SK-N-SH (cell line): ENCODE measurements around the gene AGL. TPM values are rescaled to one million over a fixed set of nuclear protein-coding genes. Genes with fewer than 3 reads are reported as not detected.
"Not testable (repeated sequence)": the region's sequence is repeated elsewhere in the genome, so short reads cannot be mapped to it uniquely, and the experiment has no call there.

Experiments used
- CTCF ChIA-PET: fragments of 300-600, 350-600 bp; formaldehyde crosslinking; extraction: SDS; loops from one replicate; lab custom pipeline; 2021; lab: Yijun Ruan, JAX
- POLR2A ChIA-PET: fragments of 350-600 bp; sonication (Branson Sonifier 250); formaldehyde crosslinking; extraction: SDS; loops from one replicate; lab custom pipeline; 2020; ENCODE audit warnings: antibody characterized with exemption, inconsistent platforms; lab: Yijun Ruan, JAX
- DNase-seq: peaks from one replicate; pipeline ENCODE4 v3.0.0; 2012
- H2AFZ ChIP-seq: fragments of 200-600 bp; sonication (generic); 2 replicates; pipeline ENCODE4 v1.8.1; 2016; ENCODE audit warnings: antibody characterized with exemption, mild to moderate bottlenecking, low read depth
- H3F3A ChIP-seq: fragments of 200-600 bp; sonication (generic); replicated peaks from 2 replicates; pipeline ENCODE3; 2016; ENCODE audit warnings: antibody characterized with exemption, mild to moderate bottlenecking; ENCODE audit not compliant: insufficient read depth
- H3K27ac ChIP-seq, 2 experiments: fragments of 200-500 bp in 1 of 2; fragments of 200-600 bp in 1 of 2; sonication (Bioruptor generic) in 1 of 2; sonication (generic), shearing (Covaris generic) in 1 of 2; 2 replicates each; pipeline versions ENCODE4 v1.5.1 to v1.6.1; 2014 to 2016; ENCODE audit warnings: low read depth in 2 of 2, inconsistent platforms in 1 of 2, low read length in 1 of 2, mild to moderate bottlenecking in 1 of 2, mixed read lengths in 1 of 2
- H3K27me3 ChIP-seq: fragments of 200-600 bp; sonication (generic), shearing (Covaris generic); 2 replicates; pipeline ENCODE4 v1.6.1; 2016; ENCODE audit warnings: mixed run types; ENCODE audit not compliant: insufficient read depth
- H3K36me3 ChIP-seq, 2 experiments: fragments of 200-500 bp in 1 of 2; fragments of 200-600 bp in 1 of 2; sonication (Bioruptor generic) in 1 of 2; sonication (generic) in 1 of 2; replicated peaks in 1 of 2; 2 replicates each; pipeline versions ENCODE3 to v1.5.1; 2014 to 2016; ENCODE audit warnings: low read length in 1 of 2, mild to moderate bottlenecking in 1 of 2; ENCODE audit not compliant: insufficient read depth in 2 of 2, control insufficient read depth in 1 of 2
- H3K4me1 ChIP-seq, 2 experiments: fragments of 200-500 bp in 1 of 2; fragments of 200-600 bp in 1 of 2; sonication (Bioruptor generic) in 1 of 2; sonication (generic), shearing (Covaris generic) in 1 of 2; 2 replicates each; pipeline versions ENCODE4 v1.5.1 to v1.6.1; 2014 to 2016; ENCODE audit warnings: low read depth in 1 of 2, low read length in 1 of 2, mixed run types in 1 of 2; ENCODE audit not compliant: insufficient read depth in 2 of 2, control insufficient read depth in 1 of 2
- H3K4me2 ChIP-seq: fragments of 200-600 bp; sonication (generic), shearing (Covaris generic); 2 replicates; pipeline ENCODE4 v1.6.1; 2017; ENCODE audit warnings: mixed run types
- H3K4me3 ChIP-seq, 2 experiments: fragments of 200-500 bp in 1 of 2; fragments of 200-600 bp in 1 of 2; sonication (Bioruptor generic) in 1 of 2; sonication (generic), shearing (Covaris generic) in 1 of 2; 2 replicates each; pipeline versions ENCODE4 v1.5.1 to v1.8.1; 2014 to 2016; ENCODE audit warnings: low read depth in 2 of 2, inconsistent platforms in 1 of 2, low read length in 1 of 2, mild to moderate bottlenecking in 1 of 2, mixed read lengths in 1 of 2, moderate library complexity in 1 of 2
- H3K79me2 ChIP-seq: fragments of 200-600 bp; sonication (generic); 2 replicates; pipeline ENCODE4 v1.8.1; 2017; ENCODE audit warnings: mild to moderate bottlenecking; ENCODE audit not compliant: insufficient read depth
- H3K9ac ChIP-seq: fragments of 200-600 bp; sonication (generic); 2 replicates; pipeline ENCODE4 v1.6.1; 2017; ENCODE audit warnings: mixed run types
- H3K9me2 ChIP-seq: fragments of 200-600 bp; sonication (generic); 2 replicates; pipeline ENCODE4 v1.6.1; 2017; ENCODE audit warnings: mixed run types
- H3K9me3 ChIP-seq: fragments of 200-600 bp; sonication (generic); 2 replicates; pipeline ENCODE4 v1.6.1; 2017; ENCODE audit warnings: mixed run types, mild to moderate bottlenecking, moderate library complexity
- H4K20me1 ChIP-seq: fragments of 200-600 bp; sonication (generic); 2 replicates; pipeline ENCODE4 v1.6.1; 2017; ENCODE audit warnings: mild to moderate bottlenecking, mixed run types; ENCODE audit not compliant: insufficient read depth
- GATA2 ChIP-seq: sonication (generic); formaldehyde crosslinking; IDR thresholded peaks from 2 replicates; pipeline ENCODE4 v1.5.0; 2020; ENCODE audit warnings: mild to moderate bottlenecking, missing genetic modification reagents
- MXI1 ChIP-seq: IDR thresholded peaks from 2 replicates; pipeline ENCODE4 v1.6.1; 2012; ENCODE audit warnings: mild to moderate bottlenecking, low read depth, low read length, improper control_type of control experiment
- NFIC ChIP-seq: IDR thresholded peaks from 2 replicates; pipeline ENCODE4 v1.4.0; 2012; ENCODE audit warnings: borderline replicate concordance
- RCOR1 ChIP-seq: fragments of 150-350 bp; IDR thresholded peaks from 2 replicates; pipeline ENCODE4 v1.6.1; 2017; ENCODE audit warnings: antibody characterized with exemption, low read length
- RXRA ChIP-seq: IDR thresholded peaks from 2 replicates; pipeline ENCODE4 v1.4.0; 2012; ENCODE audit warnings: low read depth, mild to moderate bottlenecking, borderline replicate concordance
- TAF1 ChIP-seq: IDR thresholded peaks from 2 replicates; pipeline ENCODE4 v1.6.1; 2012; ENCODE audit warnings: low read depth, mild to moderate bottlenecking, low read length, moderate library complexity, borderline replicate concordance
- TCF12 ChIP-seq: IDR thresholded peaks from 2 replicates; pipeline ENCODE4 v1.4.0; 2012
- YY1 ChIP-seq: IDR thresholded peaks from 2 replicates; pipeline ENCODE4 v1.4.0; 2012; ENCODE audit warnings: low read depth, mild to moderate bottlenecking
- WGBS: methylation state at CpG from one replicate; pipeline ENCODE4 v1.1.6; 2017; ENCODE audit warnings: low lambda C conversion rate; 5-methylcytosine and 5-hydroxymethylcytosine counted together
- polyA plus RNA-seq, 3 experiments: library from polyadenylated mRNA; depleted of rRNA; stranded (reverse); fragments of >200 nt; gene quantifications; 2 replicates each; pipeline ENCODE4 v1.2.3, GENCODE V29; 2012
- TF ChIP-seq, protein P1 (sequence below): fragments of 200-600 bp; sonication (generic); IDR thresholded peaks from 2 replicates; pipeline ENCODE4 v1.6.1; 2017; ENCODE audit warnings: antibody characterized with exemption, mild to moderate bottlenecking, moderate library complexity
- TF ChIP-seq, protein P2 (sequence below): IDR thresholded peaks from 2 replicates; pipeline ENCODE4 v1.4.0; 2012; ENCODE audit warnings: low read depth

The AGL gene
- polyA plus RNA-seq, 1 of the 3 experiments (the other 2 are of a cell fraction): 1.5 TPM

- TF ChIP-seq, protein P1, sequence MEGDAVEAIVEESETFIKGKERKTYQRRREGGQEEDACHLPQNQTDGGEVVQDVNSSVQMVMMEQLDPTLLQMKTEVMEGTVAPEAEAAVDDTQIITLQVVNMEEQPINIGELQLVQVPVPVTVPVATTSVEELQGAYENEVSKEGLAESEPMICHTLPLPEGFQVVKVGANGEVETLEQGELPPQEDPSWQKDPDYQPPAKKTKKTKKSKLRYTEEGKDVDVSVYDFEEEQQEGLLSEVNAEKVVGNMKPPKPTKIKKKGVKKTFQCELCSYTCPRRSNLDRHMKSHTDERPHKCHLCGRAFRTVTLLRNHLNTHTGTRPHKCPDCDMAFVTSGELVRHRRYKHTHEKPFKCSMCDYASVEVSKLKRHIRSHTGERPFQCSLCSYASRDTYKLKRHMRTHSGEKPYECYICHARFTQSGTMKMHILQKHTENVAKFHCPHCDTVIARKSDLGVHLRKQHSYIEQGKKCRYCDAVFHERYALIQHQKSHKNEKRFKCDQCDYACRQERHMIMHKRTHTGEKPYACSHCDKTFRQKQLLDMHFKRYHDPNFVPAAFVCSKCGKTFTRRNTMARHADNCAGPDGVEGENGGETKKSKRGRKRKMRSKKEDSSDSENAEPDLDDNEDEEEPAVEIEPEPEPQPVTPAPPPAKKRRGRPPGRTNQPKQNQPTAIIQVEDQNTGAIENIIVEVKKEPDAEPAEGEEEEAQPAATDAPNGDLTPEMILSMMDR: no peak
- no peak for TF ChIP-seq NFIC
- TF ChIP-seq YY1: no peak
- TF ChIP-seq GATA2 (CRISPR knock-in tag): no peak
- TF ChIP-seq RXRA: no peak
- no peak for TF ChIP-seq TAF1
- TF ChIP-seq, protein P2, sequence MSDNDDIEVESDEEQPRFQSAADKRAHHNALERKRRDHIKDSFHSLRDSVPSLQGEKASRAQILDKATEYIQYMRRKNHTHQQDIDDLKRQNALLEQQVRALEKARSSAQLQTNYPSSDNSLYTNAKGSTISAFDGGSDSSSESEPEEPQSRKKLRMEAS: no peak
Measured at GRCh38 chr1:99843760-99844159, 6.4 kb upstream of the AGL start (continued).

DNA sequence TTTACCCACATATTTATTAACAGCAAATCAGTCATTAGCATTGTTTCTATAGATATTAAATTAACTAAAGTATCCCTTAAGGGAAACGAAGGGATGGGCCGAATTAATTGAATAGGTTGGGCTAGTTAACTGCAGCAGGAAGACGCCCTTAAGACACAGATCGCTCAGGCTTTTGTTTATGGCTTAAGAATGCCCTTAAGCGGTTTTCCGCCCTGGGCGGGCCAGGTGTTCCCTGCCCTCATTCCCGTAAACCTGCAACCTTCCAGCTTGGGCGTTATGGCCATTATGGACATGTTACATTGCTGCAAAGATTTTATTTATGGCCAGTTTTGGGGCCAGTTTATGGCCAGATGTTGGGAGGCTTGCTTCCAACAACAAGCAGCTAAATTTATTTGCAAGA, 5.0 kb upstream of the AGL start:
- H3K9ac ChIP-seq, H3K79me2 ChIP-seq, H3K27me3 ChIP-seq, H2AFZ ChIP-seq, DNase-seq, CTCF ChIA-PET, H3K4me3 ChIP-seq, H3K9me3 ChIP-seq, H3K9me2 ChIP-seq, H4K20me1 ChIP-seq, H3K36me3 ChIP-seq, H3K4me2 ChIP-seq, H3F3A ChIP-seq, POLR2A ChIA-PET, H3K27ac ChIP-seq: not testable (repeated sequence)
- 92% methylated on average over 9 of the region's 9 CpGs for WGBS
- peaks cover 0 to 12% of the 10 kb centered on the region in 2 experiments; a peak in 2 of 4 replicates for H3K4me1 ChIP-seq

- POLR2A ChIA-PET: no interaction called here
Measured at GRCh38 chr1:99849413-99849743, 783 bp upstream of the AGL start.

More at GRCh38 chr1:99849413-99849743, 783 bp upstream of the AGL start:
- 67% methylated on average over 6 of the region's 6 CpGs for WGBS
- Histone ChIP-seq H3K27me3 (no peaks in the 10 kb centered on the region), H3K27ac (peak overlapping the region; percentile 48 to 89; a peak in 2 of 4 replicates), H3K9ac (peak overlapping the region; percentile 74), H3K4me3 (peak overlapping the region; percentile 80 to 87), H3K79me2 (no peaks in the 10 kb centered on the region; the same call in 1 of the 2 replicates), H4K20me1 (no peaks in the 10 kb centered on the region), H3K4me2 (peak overlapping the region; percentile 89), H3K4me1 (peaks cover 3 to 14% of the 10 kb centered on the region in 2 experiments; a peak in 2 of 4 replicates), H3K9me3 (no peaks in the 10 kb centered on the region), H2AFZ (peak overlapping the region; percentile 98), H3F3A (no peaks in the 10 kb centered on the region), H3K9me2 (no peaks in the 10 kb centered on the region), H3K36me3 (peaks cover 6 to 8% of the 10 kb centered on the region in 2 experiments)
- TF ChIP-seq, protein P2: 0 out of 2 replicates have a peak, but pooled peaks have one; percentile 52
- TF ChIP-seq RCOR1 (no peak), TCF12 (no peak), MXI1 (peak; percentile 58; the same call in 1 of the 2 replicates)
- CTCF ChIA-PET: interaction anchor here (1.2 kb wide), 1 partner anchor 186 kb away, joined by 3 read pairs; no protein-coding TSS in a partner anchor
- DNase-seq: peak; percentile 25
